Measurements from ENCODE around the gene CBX4.

Gene CBX4

DNA sequence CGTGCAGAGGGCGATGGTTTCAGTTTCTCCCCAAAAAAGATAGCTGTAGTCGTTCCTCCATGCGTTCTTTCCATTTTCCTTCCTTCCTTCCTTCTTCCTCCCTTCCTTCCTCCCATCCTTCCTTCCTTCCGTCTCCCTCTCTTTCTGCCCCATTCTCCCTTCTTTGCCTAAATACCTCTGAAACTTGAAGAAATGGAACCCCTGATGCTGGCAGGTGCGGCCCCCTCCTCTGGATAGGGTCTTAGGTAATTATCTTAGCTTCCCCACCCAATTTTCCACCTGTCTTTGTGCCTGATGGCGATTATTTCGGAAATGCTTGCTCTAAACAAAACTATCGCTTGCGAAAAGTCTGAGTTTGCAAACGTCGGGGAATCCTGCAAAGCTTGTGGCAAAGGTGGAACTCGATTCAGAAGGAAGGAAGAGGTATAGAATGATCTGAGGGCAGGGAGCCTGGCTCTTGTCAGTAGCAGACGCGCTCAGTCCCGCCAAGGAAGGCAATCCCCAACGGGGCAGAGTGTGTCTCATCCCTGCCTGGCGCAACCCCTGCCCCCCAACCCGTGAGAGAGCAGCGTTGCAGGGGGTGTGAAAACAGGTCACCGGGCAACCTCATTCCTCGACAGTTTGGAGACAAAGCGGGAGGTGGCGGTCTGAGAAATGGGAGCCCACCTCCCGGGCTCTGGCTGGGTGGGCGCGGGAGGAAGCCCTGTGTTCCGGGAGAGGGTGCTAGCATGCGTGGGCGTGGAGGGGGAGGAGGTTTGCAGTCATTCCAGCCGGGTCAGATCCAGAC, 39.5 kb downstream of the CBX4 start:
- no peak for DNase-seq (ENCODE audit: low spot score)

DNA sequence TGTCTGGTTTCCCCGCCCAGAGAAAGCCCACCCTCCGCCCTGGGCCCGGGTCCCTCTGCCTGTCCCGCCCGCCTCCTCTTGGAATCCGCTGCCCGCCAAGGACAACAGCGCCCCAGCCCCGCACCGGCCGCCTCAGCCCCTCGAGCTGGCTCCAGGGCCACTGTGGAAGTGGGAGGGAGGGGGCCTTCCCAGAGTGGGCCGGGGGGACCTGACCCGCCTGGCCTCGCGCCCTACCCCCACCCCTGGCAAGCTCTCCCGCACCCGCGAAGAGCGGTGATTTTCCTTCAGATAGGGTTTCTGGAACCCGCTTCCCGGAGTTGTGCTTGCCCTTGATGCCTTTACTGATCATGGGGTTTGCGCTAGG, 40.1 kb downstream of the CBX4 start:
- no peak for DNase-seq (ENCODE audit: low spot score)

DNA sequence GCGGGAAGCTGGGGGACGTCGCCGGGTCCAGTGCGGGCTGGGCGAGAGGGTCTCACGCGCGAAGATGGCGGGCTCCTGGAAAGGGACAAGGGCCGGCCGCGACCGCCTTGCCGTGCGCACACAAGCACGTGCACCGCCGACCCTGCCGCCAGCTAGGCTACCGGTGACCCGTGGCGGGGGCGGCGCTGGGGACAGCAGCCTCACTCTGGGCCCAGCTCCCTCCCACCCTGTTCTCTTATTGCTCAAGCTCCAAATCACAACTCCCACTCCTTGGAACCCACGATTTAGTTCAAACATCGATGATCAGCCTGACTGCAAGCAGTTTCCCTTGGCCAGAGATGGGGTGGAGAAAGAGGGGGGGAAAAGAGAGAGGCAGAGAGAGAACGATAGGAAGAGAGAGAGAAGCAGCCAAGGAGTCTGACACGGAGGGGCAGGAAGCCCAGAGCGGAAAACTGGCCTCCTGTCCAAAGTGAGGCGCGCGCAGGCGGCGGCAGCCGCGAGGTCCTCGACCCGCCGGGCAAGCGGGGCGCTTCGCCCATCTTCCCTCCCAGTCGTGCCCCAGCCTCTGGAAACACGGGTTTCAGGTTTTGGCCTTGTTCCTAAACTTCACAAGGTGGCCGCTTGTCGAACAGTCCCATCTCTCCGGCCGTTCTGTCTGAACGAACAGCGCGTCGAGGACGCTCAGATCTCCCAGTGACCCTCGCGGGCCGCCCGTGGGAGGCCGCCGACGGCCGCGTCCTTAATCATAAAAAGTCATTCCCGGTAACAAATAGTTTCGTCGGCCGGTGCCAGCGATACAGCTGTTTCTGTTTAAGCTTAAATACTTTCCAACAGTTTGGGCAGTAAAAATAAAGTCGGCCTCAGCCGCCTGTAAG, 40.7 kb downstream of the CBX4 start:
- DNase-seq (ENCODE audit: low spot score): no peak

DNA sequence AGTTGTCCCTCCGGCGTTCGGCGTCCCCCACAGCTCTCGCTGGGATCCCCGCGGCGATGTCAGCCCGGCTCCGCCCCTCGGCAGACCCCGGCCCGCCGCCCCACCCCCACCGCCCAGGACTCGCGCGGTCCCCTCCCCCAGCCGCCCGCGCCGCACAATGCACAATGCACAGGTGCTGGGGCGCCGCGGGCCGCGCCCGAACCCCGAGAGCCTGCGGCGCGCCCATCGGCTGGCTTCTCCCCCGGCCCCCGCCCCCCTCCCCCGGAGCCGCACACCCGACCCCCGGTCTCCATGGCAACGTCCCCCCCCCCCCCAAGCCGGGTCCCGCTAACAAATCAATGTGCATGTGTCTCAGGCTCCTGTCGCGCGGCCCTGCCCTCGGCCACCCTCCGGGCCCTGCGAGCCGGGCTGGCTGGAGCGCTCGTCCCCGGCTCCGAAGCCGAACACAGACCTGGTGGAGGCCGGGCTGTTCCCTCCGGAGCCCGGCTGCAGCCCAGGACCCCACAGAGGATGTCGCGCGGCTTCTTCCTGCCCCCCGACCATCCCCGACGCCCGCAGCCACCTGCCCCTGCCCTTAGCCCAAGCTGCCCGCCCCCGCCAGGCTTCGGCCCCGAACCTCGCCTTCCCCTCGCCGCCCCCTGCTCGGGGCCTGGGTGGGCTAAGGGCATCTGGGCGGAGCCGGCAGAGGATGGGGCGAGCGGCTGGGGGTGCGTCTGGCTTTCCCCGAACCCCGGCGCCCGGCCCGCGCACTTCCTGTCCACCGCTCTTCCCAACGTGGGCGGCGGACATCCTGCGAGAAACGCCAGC, 41.5 kb downstream of the CBX4 start:
- DNase-seq (ENCODE audit: low spot score): no peak

DNA sequence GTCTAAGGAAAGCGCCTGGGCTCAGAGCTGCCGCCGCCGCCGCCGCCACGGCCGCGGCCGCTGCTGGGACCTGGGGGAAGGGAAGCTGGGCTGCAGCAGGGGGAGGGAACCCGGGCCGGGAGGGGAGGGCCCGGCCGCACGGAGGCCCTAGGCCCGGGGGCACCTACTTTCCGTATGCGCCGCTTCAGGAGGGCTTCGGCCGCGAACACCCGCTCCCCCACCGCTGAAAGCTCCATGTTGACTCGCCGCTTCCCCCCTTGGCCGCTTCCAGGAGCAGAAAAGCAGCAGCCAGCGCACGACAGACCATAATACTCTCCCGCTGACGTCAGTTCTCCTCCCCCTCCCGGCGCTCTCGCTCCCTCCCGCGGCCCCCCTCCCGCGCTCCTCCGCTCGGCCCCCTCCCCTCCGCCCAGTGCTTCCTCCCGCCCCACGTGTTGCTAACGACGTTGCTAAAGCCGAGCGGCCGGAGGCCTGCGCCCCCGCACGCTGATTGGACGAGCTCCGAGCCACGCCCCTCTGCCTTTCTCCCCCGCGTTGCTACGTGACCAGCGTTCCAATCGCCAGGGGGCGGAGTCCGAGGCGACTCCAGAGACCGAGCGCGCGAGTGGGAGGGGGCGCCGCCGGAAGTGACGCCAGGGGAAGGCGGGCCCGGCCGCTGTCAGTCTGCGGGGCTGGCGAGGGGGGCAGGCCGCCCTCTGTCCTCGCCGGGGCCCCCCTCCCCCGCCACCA, 42.3 kb downstream of the CBX4 start, which contains the start of gene CBX8:
Gene CBX8, minus strand, starts transcription at position 315 of the 729 bp plus-strand sequence. Its CDS starts 79 bp downstream, at position 236.
- DNase-seq (ENCODE audit: low spot score): peak; percentile 99

DNA sequence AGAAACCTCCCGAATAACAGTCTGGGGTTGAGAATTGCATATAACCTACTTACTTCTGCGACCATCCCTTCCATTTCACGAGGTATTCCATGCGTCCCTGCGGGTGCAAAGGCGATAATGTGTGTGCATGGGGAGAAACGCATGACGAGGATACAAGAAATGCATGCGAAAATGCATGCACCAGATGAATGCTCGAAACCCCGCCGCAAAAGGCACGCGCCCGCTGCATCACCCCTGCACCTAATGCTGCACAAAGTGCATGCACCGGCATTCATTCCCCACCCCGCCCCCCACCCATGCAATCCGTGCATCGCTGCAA, 42.8 kb downstream of the CBX4 start:
- DNase-seq (ENCODE audit: low spot score): no peak

DNA sequence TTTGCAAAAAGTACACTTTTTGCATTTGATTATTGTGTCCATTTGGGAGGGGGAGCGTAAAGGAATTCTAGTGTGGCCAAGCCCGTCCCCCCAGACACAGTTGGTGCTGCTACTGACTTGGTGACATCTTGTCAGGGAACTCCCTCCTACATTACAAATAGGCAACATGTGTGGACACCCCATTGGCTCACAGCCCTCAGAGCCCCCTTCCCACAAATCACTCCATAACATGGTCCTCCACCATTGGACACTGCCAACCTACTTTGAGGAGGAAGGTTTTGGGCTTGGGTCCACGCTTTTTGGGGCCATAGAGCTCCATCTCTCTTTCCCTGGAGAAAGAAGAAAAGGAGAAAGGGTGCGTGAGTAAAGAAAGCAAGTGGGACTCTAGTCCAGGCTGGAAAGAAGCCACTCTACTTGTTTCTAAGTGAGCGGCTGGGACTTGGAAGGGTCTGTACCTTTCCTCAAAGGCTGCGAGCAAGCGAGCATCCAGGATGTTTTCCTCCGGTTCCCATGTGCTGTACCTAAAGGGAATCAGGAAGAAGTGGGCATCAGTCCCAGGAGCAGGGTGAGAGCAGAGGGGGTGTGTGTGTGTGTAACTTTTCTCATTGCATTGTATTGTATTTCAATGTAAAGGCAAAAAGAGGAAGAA, 43.3 kb downstream of the CBX4 start:
- no peak for DNase-seq (ENCODE audit: low spot score)

DNA sequence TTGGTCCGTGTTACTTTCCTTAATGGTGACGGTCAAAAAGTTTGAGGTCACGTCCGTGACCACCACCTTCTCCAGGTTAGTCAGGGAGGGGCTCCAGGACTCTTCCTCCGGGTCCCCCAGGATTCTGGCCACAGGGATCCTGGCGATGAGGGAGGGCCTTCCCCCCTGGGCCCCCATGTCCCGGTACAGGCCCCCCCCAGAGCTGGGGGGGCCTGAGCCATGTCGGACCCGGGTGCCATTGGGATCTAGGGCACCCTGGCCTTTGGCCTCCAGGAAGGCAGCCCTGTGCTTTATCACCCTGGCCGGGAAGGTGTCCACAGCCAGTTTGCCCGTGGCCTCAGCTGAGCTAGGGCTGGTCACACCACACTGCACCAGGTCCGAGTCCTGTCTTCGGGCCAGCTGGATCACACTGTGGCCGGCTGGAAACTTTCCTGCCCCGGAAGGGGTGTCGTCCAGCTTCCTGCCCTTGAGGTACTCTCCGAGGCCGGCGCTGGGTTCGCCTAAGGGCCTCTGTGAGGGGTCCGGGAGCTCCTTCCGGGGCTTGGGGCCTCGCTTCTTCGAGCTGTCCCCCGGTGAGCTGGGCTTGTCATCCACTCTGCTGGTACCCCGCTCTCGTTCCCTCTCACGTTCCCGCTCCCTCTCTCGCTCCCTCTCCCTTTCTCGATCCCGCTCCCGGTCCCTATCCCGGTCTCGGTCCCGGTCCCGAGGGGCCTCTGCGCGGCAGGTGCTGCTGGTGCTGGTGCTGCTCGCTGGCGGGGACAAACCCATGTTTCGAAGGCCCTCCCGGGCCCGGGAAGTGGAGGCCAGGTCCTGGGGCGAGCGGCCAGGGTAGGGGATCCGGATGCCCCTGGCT, 44.4 kb downstream of the CBX4 start:
- no peak for DNase-seq (ENCODE audit: low spot score)

DNA sequence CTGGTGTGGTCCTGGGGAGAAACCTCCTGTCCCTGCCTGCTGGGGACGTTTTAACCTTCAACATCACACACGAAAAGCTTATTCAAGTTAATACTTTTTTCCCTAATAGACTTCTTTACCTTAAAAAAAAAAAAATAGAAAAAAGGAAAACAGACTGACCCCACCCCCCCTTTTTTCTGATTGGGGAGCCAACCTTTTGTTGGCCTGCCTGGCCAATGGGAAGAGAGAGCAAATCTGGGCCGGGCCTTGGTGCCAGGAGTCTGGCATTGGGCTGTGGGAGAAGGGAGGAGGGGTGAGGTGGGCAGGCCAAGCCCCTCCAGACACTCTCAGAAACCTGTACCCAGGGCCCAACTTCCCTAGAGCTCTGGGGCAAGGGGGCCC, 45.3 kb downstream of the CBX4 start:
- no peak for DNase-seq (ENCODE audit: low spot score)

DNA sequence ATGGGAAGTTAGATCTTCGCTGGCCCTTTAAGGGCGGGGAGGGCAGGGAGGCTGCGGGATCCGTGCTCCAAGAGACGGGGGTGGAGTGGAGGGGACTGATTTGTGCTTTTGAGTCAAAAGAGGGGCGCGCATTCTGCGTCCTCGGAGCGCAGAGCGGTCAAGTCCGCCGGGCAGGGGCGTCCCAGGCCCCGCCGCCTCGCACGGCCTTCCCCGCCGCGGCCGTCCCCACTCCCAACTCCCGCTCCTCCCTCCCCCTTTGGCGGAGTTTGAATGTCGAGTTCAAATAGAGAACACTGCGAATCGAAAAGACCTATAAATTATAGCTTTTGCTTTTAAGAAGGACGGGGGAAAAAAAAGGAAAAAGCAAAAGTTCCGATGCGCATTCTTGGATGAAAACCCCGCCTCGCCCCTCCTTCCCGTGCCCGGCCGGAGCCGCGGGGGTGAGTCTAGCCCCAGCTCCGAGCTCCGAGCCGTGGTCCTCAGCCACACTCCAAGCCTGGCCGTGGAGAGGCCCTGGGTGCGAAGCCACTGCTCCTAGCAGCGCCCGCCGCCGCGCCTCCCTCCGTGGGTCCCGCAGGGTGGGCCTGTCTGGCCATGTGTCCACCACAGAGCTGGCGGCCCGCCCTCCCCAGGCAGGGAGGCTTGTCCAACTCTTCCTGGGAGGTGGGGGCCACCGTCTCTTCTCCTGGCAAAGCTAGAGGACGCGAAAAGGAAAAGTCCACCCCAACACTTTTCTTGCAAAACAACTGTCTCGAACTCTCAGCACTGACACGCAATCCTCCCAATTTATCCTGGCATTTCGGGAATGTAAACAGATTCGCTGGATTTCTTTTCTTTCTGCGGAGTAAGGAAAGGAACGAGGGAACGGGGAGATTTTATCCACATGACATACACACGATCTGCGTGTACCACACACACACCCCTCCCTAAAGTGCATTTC, 46.0 kb downstream of the CBX4 start:
- no peak for DNase-seq (ENCODE audit: low spot score)

DNA sequence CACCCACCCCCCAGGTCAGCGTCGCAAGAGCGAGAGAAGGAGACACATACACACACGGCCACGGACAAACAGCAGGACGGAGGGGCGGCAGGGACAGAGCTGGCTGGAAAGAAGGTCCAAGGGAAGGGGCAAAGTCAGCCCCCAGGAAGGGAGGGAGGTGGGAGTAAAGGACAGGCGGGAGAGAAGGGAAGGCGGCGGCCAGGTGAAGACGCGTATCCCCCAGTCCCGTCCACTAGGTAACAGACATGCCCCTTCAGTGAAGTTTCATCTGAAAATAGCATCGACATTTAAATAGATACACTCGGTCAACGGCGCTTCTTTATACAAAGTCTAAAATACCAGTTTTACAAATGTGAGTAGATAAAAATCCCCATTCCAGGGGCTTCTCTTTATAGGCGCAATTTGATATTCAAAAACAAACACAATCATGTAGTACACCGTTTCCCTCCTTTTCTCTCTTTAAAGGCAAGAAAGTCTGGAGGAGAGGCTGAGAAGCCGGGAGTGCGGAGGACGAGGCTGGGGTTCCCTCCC, 46.8 kb downstream of the CBX4 start:
- no peak for DNase-seq (ENCODE audit: low spot score)

DNA sequence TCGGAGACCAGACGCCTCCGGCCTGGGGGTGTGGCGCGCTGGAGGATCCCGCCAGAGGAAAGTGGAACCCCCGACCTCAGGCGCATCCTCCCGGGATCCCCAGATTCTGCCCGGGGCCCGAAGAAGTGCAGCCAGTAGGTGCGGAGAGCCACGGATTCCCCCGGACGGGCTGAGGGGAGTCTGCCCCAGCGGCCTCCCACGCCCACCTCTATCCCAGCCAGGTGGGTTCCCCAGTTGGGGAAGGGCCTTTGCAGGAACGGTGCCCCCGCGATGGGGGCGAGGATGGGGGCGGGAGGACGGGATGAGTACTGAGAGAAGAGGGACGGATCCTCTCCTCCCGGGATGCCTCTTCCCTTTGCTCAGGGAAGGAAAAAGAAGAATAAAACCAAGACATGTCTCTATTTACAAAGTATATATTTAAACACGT, 47.5 kb downstream of the CBX4 start:
- DNase-seq (ENCODE audit: low spot score): no peak

DNA sequence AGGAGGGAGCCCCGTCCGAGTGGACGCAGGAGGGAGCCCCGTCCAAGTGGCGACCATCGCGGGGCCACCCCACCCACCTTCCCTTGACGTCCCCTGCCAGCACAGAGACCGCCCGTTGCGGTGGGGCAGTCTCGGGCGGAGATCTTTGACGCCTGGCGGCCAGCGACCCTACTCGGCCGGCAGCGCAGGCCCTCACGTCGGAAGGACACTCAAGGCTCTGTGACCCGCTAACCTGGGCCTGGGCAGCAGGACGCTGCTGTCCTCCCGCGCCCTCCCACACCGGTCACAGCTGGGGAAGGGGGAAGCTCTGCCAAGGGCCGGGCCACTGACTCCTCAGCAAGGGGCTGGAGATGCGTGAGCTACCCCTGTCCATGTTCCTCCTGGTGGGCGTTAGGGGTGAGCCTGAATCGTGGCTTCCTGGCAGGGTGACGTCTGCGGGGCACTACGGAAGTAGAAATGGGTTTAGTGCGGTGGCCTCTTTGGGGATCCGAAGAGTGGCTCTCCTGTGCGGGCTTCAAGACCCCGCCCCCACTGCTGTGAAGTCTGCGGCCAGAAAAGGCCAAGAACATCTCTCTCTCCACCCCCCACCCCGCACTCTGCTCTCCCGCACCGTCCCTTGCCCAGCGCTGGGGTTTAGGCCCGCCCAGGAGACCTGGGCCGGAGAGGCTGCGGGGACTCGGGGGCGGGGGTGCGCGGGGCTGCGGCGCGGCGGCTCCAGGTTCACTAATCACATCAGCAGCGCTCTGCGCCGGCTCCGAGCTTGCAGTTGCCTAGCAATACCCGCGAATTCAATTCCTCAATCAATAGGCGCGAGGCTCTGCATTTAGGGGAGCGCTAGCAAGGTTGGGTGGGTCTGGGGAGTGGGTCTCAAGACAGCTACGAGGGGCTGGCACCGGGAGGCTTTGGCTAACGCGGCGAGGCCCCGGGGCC, 48.2 kb downstream of the CBX4 start:
- DNase-seq (ENCODE audit: low spot score): no peak

DNA sequence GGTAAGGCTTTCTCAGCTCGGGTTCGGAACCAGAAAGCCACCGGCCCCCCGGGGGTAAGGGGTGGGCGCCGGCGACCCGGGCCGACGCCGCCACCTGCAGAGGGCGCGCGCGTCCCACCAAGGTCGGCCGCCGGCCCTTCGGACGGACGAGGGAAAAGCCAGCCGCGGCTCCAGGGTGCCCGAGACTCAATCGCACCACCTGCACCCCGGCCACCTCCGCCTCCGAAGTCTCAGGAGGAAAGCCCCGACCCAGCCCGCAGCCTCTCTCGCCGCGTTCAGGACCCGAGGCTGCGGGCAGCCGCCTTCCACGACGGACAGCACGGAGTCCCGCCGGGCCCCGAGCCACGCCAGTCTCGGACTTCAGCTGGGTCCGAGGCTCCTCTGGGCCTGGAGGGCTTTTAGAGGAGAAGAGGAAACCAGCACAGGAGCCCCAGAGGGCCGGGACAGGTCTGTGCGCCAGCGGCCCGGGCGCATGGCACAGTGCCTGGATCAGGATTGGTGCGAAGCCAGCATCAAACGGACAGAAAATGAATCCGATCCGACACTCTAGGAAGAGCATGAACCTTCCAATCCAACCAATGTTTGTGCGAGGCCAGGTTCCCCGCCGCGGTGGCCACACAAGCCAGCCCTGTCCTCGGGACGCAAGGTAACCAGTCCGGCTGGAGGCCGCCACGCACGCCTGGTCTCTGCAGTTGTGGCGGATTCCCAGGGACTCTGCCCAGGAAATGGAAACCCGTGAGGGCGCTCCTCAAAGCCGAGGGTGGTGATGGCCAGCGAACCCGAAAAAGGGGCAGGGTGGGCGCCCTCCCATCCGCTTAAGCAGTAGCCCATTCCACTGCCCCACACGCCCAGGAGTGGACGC, 49.1 kb downstream of the CBX4 start:
- no peak for DNase-seq (ENCODE audit: low spot score)

DNA sequence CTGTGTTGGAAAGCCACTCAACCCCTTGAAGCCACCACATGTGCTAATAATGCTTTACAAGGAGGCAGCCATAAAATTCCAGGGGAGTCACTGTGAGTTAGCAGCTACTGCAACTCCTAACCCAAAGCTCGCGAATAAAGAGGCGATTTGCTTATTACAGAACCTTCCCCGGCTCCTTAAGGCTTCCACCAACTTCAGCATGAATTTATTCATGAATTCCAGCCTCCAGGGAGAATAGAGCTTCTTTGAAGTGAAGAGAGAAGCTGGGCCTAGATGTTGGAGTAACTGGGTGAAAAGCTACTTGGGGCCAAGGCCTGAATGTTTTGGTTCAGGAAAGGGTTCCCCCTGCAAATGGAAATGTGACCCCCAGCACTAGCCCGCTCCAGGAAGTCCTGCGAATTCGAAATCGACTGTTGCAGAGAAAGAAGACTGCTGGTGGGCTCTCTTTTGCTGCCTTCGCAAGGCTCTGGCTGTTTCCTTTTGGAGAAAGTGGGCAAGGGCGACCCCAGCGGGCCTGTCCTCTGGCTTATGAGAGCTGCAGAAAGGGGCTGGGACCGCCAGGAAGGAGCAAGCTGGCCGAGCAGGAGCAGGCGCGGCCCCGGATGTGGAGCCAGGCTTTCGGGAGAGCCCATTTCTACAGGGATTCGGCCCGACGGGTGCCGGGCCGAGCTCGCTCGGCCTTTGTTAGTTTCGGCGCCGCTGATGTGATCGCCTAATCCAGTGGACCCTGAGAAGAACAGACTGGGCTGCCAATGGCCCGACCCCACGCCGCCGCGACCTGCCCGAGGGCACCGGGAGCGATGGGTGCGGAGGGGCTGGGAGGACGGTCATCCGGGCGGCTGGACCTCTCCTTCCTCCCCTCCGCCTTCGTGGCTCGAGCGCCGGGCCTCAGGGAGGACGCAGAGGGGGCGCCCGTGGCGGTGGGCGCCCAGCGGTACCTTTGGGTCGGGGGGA, 50.0 kb downstream of the CBX4 start:
- DNase-seq (ENCODE audit: low spot score): no peak

DNA sequence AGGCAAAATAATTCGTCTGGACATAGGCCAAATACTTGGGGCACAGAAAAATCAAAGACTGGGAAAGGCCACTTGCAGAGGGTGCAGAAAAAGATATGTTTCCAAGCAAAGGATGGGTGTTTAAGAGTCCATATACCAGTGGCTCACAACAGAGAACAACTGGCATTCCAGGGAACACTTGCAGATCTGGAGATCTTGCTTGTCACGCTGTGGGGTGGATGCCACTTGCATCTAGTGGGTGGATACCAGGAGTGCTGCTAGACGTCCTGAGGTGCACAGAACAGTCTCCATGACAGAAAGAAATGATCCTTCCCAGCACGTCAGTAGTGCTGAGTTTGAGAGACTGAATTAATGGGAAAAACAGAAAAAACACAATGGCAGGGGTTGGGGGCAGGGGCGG, 50.8 kb downstream of the CBX4 start:
- DNase-seq (ENCODE audit: low spot score): no peak

Data from activated CD4-positive, alpha-beta T cell treated with anti-CD3 and anti-CD28 coated beads, Interleukin-2, Interleukin-4, amounts not matched to agents 100 ng/mL and 50 ng/mL, durations not matched to agents 16 hours and 8 hours (primary cell).